NCI-H146 treated with DMSO at 0.1 percent for 48 hours (cell line): ENCODE measurements around the gene MICALL1.

Experiments used
- DNase-seq: peaks from one replicate; lab custom pipeline; 2025; ENCODE audit not compliant: unreplicated experiment; lab: John Stamatoyannopoulos, UW

The MICALL1 gene

DNA sequence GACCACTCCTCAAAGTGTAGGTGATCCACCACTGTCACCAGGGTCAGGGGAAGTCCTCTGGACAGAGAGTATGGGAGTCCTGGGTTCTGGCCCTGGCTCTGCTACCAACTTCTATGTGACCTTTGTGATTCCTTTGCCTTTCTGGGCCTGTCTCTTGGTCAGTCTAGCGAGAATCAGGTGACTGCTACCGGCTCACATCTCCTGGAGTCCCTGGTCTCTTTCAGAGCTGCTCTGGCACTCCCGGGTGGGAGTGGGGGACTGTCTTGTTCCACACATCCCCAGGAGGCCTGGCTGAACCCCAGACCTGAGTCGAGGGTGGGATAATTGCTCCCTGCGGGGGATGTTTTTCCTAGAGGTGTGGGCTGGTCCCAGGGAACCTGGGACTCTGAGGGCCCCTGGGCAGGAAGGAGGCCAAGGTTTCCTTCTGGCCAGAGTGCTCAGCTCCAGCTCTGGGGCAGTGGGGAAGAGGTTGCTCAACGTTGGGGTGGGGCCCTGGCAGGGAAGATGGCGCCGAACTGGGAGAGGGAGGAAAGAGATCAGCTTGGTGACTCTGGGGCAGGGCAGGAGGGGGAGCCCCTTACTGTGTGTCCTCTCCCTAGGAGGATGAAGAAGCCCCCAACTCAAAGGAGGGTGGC, 76.2 kb downstream of the MICALL1 start:
- no peak for DNase-seq

DNA sequence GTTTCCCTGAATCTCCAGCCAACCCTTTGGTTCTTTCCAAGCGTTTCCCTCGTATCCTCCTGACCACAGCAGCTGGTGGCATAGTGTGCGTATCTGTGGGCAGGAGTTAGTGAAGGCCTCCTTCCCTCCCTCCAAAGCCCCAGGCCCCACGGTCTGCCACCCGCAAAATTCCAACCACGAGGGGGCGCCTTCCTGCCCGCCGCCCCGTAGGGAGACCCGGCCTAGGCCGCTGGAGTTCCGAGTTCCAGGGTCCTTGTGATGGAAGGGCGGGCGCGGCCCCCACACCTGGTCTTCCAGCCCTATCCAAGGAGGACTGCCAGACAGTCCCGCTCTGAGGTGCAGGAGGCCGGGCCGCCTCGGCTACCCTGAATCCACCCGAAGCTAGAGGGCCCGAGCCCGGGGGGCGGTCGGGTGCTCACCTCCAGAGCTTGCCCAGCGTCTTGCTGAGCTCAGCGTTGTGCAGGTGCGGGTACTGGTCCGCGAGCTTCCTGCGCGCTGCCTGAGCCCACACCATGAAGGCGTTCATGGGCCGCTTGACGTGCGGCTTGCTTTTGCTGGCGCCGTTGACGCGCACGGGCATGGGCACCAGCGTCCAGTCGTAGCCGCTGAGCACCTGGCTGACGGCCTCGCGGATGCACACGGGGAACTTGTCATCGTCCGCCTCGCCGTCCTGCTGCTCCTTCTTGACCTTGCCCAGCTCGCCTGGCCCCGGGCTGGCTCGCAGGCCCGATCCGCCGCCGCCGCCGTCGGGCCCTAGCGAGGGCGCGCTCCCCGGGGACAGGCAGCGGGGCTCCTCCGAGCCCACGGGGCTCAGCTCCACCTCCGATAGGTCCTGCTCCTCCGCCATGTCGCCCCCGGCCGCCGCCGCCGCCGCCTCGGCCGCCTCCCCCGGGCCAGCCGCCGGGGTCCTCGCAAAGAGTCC, 77.1 kb downstream of the MICALL1 start:
- no peak for DNase-seq

DNA sequence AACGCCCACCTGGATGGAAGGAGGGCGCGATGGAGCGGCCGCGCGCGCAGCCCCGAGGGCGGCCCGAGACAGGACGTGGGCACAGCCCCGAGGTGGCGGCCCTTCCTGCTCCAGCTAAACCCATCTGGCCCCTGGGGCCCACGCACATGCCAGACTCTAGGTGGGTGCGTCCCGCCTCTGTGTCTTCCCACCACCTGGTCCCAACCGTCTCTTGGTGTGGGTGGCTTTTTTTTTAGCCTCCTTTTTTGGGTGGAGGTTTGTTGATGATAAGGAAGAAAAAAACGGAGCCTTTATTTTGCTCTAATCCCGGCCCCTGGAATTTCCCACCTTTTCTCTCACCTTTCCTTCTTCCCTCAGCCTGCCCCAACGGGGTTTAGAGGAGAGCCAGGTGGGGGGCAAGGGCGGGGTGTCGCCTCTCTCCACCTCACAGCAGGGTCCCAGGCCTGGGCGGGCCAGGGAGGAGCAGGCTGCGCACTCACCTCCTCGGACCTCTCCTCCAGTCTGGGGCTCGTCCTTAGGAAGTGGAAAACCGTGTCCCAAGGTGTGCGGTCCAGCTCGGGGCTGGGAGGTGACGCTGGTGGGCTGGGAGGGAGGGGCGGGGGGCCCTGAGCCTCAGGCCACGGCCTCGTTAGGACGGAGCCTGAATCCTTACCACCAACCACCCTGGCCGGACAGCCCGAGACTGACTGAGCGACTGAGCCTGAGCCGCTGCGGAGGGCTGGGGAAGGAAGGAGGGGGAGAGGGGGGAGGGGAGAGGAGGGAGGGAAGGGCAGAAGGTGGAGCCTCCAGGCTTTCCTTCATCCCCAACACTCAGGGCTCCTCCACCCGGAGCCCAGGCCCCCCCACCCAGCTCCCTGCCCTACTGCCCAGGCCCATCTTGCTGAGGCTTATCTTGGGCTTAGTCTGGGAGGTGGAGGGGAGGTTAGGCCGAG, 78.0 kb downstream of the MICALL1 start, which contains the start of gene SOX10:
Gene SOX10, minus strand, starts transcription at position 696 of the 932 bp plus-strand sequence. CDS start 771 bp downstream, outside the sequence.
- no peak for DNase-seq

DNA sequence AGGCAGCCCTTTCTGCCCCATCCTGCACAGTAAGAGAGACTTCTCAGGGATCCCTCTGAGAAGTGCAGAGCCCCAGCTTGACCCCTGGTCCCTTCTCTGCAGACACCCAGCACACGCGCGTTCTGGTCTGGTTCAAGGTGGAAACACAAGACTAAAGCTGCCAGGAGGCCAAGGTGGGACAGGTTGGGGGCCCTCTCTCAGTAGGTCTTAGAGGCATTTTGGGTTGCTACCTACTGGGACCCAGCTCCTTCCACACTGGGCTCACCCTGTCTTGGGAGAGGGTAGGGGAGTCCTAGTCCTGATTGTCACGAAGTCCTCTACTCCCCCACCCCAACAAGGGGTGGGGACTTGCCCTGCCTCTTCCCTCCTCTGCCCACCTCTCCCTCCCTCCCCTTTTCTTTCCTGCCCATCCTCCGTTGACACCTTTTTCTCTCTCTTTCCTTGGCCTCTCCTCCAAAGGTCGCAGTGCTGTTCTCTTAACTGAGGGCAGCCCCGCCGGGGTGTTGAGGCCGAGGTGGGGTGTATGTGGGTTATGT, 79.0 kb downstream of the MICALL1 start:
- DNase-seq: no peak

DNA sequence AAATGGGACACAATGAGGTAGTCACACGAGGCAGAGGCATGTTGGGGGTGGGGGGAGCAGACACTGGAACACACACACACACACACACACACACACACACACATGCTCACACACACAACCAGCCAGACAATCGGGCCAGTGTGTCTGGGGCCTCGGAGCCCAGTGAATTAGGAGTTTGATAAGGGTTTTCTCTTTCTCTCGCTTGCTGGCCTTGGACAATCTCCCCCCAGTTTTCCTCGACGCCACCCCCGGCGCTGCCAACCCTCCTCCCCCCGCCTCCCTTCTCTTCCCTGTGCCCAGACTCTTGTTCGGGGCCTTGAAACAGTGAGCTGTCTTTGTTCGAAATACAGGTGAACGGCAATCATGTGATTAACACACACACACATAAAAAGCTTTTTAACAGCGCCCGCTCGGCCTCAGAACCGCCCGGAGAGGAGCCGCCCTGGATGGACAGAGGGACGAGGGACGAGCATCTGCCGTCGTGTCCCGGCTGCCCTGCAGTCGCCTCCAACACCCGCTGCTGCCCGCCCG, 79.7 kb downstream of the MICALL1 start:
- DNase-seq: no peak

DNA sequence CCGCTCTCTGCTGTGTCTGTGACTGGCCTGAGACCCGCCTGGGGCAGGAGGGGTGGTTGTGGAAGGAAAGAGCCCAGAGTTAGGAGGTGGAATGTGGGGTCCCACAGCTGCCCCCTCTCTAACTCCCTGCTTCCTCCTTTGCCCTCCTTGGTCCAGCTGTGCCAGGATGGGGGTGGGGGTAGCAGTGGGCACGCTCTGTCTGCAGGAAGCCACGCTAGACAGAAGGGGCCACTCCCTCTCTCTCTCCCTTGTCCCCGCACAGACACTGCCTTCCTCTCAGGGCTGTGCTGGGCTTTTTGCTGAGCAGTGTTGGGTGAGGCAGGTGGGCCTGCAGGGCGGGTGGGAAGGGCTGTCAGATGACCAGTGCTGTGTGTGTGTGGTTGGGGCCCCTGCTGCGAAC, 80.3 kb downstream of the MICALL1 start:
- DNase-seq: no peak

DNA sequence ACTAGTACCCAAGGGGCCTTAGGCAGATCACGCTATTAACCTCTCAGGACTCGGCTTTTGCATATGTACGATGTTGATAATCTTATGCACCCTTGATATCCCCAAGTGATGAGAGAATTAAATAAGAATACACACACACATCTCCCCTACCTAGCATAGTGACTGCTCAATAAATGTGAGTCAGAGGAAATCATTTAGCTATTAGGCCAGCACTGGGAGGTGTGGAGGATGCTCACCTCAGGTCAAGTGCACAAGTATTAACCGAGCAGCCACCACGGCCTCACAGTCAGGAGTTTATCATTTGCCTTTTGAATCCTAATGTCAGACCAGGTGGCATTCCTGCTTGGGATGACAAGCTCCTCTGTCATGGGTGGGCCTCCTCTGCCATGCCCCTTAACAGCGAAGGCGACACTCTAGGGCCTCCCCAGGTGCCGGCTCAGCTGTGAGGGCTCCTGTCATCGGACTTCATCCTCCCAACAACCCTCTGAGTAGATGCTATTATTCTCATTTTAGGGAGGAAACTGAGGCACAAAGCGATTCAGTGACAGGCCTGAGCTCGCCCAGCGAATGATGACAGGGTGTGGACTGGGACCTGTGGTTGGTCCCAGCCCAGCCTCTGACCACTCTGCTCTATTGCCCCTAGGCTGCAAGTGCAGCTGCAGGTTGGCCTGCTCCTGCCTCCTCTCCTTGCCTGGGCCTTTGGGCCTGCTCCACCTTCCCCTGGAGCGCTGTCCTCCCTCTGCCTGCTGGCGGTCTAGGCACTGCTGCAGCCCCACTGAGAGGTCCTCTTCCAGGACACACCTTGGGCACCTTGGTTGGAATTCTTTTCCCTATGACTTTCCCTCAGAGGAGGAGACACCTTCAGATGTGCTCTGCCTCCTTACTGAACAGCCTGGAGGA, 83.3 kb downstream of the MICALL1 start:
- no peak for DNase-seq

DNA sequence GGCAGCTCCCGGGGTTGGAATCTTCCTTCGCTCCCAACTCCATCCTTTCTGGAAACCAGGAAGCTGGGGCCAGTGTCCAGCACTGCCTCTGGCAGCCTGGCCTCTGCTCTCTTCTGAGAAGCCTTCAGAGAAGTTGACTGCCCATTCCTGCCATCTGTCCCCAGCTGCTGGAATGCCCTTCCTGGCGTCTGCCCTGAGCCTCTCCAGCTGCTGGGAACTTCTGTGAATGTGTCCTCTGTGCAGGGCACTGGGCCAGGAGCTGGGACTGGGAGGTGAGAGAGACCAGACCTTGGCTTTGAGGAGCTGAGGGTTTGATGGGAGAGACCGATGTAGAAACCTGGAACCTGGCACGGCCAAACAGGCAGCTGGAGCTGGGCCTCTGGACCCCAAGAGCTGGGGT, 84.2 kb downstream of the MICALL1 start:
- DNase-seq: no peak

DNA sequence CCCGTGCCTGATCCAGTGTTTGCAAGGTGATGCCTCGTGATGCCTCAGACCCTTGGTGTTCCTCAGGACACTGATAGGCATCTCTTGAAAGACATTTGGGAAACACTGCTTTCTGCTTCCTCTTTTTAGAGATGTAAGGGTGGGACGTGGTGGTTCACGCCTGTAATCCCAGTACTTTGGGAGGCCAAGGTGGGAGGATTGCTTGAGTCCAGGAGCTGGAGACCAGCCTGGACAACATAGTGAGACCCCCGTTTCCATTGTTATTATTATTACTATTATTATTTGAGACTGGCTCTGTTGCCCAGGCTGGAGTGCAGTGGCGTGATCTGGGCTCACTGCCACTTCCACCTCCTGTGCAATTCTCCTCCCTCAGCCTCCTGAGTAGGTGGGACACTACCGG, 84.8 kb downstream of the MICALL1 start:
- no peak for DNase-seq

DNA sequence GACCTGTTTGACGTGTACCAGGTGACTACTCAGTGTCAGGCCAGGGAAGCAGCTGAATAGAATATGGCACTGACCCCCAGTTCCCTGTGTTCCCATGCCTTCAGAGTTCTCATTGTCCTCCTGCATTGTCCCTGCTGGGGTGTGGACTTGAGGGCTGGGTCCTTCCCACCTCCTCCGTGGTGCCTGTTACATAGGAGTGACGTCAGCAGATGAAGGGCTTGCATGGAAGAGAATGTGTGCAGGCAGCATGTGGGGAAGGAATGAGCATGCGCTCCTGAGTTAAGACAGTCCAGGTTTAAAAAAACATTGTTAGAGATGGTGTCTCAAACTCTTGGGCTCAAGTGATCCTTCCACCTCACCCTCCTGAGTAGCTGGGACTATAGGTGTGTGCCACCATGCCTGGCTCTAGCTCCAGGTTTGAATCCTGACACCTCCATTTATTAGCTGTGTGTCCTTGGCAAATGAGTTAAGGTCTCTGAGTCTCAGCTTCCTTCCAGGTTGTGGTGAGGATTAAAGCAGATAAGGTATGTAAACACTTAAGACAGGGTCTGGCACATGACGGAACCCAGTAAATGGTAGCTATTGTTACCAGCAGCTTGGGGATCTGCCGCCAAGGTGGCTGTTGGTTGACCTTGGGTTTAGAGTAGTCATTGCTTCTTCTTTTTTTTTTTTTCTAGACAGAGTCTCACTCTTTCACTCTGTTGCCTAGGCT, 85.8 kb downstream of the MICALL1 start:
- DNase-seq: no peak
